NCI-H2081 (cell line): ENCODE measurements around the gene TYROBP.
A peak's percentile ranks its signal among the peaks of the same experiment; 100 is the strongest.
"Not testable (repeated sequence)": the region's sequence is repeated elsewhere in the genome, so short reads cannot be mapped to it uniquely, and the experiment has no call there.

Experiments used
- DNase-seq, 2 experiments: peaks; one replicate each; lab custom pipeline; 2025; lab: John Stamatoyannopoulos, UW

TYROBP gene

GRCh38 chr19:35899547-35900214 is 8.4 kb downstream of the TYROBP start:
- DNase-seq: peak; percentile 78 to 80

- DNase-seq: no peak
These were observed 9.6 kb downstream of the TYROBP start for GRCh38 chr19:35898499-35898809.

- DNase-seq: no peak
These were observed 10.2 kb downstream of the TYROBP start for GRCh38 chr19:35897706-35898451.

- no peak for DNase-seq
These were observed 11.5 kb downstream of the TYROBP start for GRCh38 chr19:35896643-35897040.

- DNase-seq: no peak
These were observed 12.0 kb downstream of the TYROBP start for GRCh38 chr19:35895911-35896642.

GRCh38 chr19:35894342-35894741 is 13.8 kb downstream of the TYROBP start:
- no peak for DNase-seq

- DNase-seq: not testable (repeated sequence)
These were observed 16.3 kb downstream of the TYROBP start for GRCh38 chr19:35891819-35892218.

GRCh38 chr19:35890113-35890650 is 17.9 kb downstream of the TYROBP start:
- no peak for DNase-seq

- no peak for DNase-seq
These were observed 18.6 kb downstream of the TYROBP start for GRCh38 chr19:35889370-35890112.

GRCh38 chr19:35888398-35888797 is 19.7 kb downstream of the TYROBP start:
- DNase-seq: no peak

GRCh38 chr19:35887197-35887596 is 20.9 kb downstream of the TYROBP start:
- DNase-seq: no peak

GRCh38 chr19:35885904-35886303 is 22.2 kb downstream of the TYROBP start:
- no peak for DNase-seq

GRCh38 chr19:35885225-35885738 is 22.8 kb downstream of the TYROBP start:
- DNase-seq: no peak

GRCh38 chr19:35883882-35884281 is 24.2 kb downstream of the TYROBP start:
- no peak for DNase-seq

GRCh38 chr19:35882114-35882832 is 25.8 kb downstream of the TYROBP start:
- DNase-seq: peak; percentile 60 to 65

GRCh38 chr19:35879770-35880317 is 28.3 kb downstream of the TYROBP start:
- DNase-seq: peak; percentile 14 to 36

GRCh38 chr19:35879068-35879467 is 29.0 kb downstream of the TYROBP start:
- no peak for DNase-seq

- no peak for DNase-seq
These were observed 33.6 kb downstream of the TYROBP start for GRCh38 chr19:35874392-35874930.

GRCh38 chr19:35872180-35872579 is 35.9 kb downstream of the TYROBP start:
- DNase-seq: no peak

- DNase-seq: no peak
These were observed 36.5 kb downstream of the TYROBP start for GRCh38 chr19:35871611-35872010.

- no peak for DNase-seq
These were observed 37.3 kb downstream of the TYROBP start for GRCh38 chr19:35870798-35871197.
